ENCODE measurements around the gene TRPV3. TPM values are rescaled to one million over a fixed set of nuclear protein-coding genes. Genes with fewer than 3 reads are reported as not detected.

The TRPV3 gene
- total RNA-seq, 1 donor from 2014 or later: not detected

DNA sequence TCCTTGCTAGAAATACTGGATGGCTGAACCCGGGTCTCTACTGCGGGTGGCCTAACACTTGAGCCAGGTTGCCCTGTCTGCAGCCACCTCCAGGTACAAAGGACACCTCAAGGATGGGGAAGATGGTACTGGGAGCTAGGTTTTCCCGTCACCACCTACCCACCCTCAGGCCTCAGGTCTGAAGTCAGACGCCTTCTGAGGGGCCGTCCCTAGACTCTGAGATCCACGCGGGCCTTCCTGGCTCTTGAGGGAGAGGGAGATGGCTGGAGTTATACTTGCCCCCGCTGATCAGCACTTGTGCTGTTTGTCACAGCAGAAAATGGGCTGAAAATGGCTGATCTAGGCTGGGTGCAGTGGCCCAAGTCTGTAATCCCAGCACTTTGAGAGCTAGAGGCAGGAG is 10.6 kb downstream of the TRPV3 start:
- no peak for DNase-seq (ENCODE audit: low read depth, low spot score)

DNA sequence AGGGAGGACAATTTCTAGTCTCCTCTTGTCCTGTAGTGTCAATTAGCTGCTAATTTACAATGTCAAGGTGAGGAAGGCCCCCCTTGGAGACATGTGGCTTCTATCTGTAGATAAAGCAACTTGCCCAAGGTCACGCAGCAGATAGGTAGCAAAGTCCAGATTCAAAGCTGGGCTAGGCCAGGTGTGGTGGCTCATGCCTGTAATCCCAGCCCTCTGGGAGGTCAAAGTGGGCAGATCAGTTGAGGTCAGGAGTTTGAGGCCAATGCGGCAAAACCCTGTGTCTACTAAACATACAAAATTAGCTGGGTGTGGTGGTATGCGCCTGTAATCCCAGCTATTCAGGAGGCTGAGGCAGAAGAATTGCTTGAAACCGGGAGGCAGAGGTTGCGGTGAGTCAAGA is 11.1 kb downstream of the TRPV3 start:
- no peak for DNase-seq (ENCODE audit: low read depth, low spot score)

DNA sequence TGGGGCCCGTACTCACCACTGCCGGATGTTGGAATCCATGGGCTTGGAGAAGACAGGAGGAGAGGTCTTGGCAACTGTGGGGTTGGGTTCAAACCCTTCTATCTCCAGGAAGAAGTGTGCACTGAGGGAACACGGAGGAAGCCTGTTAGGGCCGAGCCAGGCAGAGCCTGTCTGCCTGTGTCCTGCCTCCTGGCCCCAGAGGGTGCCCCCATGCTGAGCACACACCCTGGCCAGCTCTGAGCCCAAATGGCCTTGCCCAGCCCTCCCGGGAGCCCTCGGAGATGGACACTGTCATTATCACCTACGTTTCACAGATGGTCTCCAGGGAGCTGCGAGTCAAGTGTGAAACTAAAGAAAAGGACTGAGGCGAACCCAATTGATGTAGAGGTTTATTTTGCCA is 12.5 kb downstream of the TRPV3 start:
- DNase-seq (ENCODE audit: low read depth, low spot score): no peak

DNA sequence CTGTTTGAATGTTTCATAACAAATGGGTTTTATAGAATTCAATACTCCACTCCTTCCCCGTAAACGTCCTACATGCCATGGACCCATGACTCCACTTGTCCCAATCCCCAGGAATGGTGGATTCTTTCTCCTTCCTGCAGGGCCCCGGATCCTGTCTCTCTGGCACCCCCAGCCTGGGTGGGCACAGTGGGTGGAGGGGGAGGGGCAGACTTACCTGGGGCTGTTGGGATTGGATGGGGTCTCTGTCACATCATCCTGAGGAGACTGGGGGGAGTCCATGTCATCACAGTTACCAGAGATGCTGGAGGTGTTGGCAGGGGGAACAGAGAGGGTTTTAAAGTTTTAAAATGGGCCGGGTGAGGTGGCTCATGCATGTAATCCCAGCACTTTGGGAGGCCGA is 13.2 kb downstream of the TRPV3 start:
- DNase-seq (ENCODE audit: low read depth, low spot score): no peak

DNA sequence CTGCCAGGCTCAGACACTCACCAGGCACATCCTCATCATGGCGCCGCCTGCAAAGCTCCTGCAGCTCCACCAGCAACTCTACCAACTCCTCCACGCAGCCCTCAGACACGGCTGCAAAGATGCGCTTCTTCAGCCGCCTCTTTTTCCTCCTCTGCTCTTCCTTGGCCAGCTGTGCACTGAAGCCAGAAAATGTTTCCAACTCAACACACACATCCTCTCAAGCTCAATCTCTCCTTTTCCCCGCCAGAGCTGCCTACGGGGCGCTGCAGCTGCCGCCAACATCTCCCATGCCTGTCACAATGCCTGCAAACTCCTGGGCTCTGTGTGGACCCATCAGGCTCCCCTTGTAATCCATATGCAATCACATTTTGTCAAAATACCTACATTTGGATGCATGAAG is 14.2 kb downstream of the TRPV3 start:
- DNase-seq (ENCODE audit: low read depth, low spot score): no peak

DNA sequence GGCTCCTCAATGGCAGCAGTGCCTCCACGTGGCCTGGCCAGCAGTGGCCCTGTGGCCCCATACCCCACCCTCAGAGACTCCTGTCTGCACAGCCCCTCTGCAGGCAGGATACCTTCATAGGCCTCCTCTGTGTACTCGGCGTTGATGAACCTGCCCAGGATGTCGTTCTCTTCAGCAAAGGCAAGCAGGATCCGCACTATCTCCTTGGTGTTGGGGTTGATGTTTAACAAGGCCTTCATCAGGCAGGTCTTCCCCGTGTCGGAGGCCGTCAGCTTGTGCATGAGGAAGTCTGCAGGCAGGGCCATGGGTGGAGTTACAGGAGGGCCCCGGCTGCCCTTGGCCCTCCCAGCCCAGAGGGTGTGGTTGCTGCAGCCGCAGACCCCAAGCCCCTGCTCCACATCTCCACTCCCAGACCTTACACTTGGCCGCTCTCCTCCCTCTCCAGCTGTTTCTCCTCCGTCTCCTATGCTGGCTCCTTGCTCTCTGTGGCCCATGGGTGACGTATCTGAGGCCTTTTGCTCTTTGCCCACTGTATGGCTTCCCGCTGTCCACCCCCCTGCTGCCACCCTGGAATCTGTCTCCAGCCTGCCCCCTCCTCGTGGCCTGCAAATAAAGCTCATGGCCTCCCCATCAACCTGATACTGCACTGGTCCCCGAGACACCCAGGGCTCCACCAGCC is 15.1 kb downstream of the TRPV3 start:
- DNase-seq (ENCODE audit: low read depth, low spot score): no peak

DNA sequence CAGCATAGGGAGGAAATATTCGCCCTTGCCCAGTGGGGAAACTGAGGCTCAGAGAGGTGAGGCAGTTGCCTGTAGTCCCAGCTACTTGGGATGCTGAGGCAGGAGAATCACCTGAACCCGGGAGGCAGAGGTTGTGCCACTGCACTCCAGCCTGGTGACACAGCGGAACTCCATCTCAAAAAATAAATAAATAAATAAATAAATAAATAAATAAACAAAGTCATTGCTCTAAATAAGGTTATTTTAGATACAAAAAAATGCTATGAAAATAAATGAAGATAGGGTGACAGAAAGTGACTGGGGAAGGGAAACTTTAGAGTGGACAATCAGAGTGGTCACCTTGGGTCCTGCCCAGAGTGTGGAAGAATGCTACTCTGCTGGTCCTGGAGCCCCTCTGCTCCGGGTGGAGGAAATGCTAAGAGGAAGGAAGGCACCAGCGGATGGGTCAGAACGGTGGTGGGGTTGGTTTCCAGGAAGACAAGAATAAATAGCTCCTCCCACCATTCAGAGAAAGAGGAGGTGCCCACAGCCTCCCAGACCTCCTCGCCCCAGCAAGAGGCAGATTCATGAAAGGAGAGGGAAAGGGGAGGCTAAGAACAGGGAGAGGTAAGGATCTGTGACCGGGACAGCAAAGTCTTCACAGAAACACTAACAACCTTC is 17.6 kb downstream of the TRPV3 start:
- DNase-seq (ENCODE audit: low read depth, low spot score): no peak

DNA sequence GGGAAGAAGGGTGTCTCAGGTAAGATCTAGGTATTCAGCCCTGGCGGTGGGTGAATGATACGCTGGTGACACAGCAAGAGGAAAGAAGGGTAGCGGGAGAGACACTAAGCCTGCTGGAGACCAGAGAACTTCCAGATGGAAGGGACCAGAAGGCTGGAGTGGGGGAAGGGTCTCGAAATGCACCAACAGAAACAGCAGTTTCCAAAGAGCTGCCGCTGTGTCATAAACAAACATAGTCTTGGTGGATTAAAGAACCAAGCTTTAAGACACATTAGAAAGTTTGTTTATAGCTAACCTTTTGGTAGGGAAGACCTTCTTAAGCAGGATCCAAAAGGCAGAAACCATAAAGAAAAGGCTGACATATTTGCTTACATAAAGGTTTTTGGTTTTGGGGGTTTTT is 20.9 kb downstream of the TRPV3 start:
- DNase-seq (ENCODE audit: low read depth, low spot score): no peak

DNA sequence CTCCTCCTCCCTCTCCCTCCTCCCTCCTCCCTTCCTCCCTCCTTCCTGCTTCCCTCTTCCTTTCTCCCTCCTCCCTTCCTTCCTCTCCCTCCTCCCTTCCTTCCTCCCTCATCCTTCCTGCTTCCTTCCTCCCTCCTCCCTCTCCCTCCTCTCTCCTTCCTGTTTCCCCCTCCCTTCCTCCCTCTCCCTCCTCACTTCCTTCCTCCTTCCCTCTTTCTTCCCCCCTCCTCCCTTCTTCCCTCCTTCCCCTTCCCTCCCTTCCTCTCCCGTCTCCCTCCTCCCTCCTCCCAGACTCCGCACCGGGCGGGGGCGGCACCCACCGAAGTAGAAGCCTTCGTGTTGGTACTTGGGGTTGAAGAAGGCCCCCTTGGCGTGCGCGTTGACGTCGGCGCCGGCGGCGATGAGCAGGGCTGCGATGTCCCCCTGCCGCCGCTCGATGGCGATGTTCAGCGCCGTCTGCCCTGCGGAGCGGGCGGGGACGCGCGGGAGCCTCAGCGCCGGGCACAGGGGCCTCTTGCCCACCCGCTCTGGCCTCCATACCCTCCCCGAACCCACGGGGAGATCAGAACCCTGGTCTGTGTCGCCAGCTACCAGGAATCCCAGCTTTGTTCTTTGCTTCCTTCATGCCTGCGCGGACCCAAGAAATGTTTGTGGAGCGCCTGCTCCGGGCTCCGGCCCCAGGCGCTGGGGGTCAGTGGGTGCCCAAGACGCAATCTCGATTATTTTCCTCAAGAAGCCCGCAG is 22.2 kb downstream of the TRPV3 start:
- DNase-seq (ENCODE audit: low read depth, low spot score): no peak

DNA sequence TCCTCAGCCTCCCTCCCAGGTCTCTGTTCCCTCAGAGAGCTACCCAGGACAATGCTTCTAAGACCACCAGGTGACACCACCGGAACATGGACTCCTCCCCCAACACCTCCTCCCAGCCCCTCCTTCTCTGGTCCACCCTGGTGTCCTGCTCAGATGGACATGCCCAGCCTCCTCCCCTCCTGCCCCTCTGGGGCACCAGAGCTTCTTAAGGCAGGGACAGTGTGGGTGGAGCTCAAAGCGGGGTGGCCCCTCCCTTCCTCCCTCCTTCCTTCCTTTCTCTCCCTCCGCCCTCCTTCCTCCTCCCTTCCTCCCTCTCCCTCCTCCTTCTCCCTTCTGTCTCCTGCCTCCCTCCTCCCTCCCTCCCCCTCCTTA is 22.7 kb downstream of the TRPV3 start:
- no peak for DNase-seq (ENCODE audit: low read depth, low spot score)

DNA sequence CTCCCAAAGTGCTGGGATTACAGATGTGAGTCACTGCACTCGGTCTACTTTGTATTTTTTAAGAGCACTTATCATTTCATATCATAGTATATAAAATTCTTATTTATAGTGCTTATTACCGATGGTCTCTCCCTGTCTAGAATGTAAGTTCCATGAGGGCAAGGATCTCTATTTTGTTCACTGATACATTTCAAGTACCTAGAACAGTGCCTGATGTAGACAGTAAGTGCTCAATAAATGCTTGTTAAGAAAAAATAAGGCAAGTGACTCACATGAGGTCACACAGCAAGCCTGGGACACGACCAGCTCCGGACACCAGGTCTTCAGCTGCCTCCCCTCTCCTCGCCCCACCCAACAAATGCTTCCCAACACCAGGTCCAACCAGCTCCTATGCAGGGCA is 23.9 kb downstream of the TRPV3 start:
- no peak for DNase-seq (ENCODE audit: low read depth, low spot score)

DNA sequence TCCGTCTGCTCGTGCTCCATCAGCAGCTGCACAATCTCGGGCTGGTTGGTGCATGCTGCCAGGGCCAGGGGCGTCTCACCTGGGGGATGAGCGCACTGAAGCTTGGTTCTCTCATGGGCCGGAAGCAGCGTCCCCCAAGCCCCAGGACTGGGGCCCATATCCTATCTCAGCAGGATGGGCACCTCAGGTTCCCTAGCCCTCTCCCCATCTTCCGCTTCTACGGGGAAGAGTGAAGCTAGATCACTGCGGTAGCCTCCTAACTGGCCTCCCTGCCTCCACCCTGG is 24.8 kb downstream of the TRPV3 start:
- DNase-seq (ENCODE audit: low read depth, low spot score): no peak

DNA sequence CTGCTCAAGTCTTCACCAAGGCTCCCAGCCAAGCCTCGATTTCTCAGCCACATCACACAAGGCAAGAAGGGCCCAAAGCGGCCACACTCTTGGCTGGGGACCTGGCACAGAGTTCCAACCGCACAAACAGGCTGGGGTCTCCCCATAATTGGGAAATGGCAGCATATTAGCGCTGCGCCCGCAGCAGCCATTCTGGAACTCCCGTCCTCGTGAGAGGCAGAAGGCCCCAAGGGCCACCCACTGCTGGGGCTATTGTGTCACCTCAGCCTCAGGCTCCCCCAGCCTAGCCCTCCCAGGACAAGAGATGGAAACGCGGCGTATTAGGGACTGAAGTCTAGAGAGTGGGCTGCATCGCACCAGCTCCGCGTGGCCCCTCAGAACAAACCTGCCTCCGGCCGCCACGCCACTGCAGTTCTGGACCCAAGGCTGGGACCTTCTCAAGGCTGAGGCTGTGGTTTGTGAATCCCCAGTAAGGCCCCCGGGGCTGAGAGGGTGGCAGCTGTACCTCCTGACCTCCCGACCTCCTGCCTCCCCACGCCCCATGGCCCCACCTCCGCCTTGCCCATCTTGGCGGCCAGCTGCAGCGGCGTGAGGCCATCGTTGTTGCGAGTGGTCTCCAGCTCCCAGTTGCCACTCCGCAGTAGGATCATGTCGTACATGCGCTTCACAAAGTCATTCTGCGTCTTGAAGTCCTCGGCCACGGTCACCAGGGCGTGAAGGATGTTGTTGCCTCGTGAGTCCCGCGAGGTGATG is 25.3 kb downstream of the TRPV3 start:
- DNase-seq (ENCODE audit: low read depth, low spot score): no peak

DNA sequence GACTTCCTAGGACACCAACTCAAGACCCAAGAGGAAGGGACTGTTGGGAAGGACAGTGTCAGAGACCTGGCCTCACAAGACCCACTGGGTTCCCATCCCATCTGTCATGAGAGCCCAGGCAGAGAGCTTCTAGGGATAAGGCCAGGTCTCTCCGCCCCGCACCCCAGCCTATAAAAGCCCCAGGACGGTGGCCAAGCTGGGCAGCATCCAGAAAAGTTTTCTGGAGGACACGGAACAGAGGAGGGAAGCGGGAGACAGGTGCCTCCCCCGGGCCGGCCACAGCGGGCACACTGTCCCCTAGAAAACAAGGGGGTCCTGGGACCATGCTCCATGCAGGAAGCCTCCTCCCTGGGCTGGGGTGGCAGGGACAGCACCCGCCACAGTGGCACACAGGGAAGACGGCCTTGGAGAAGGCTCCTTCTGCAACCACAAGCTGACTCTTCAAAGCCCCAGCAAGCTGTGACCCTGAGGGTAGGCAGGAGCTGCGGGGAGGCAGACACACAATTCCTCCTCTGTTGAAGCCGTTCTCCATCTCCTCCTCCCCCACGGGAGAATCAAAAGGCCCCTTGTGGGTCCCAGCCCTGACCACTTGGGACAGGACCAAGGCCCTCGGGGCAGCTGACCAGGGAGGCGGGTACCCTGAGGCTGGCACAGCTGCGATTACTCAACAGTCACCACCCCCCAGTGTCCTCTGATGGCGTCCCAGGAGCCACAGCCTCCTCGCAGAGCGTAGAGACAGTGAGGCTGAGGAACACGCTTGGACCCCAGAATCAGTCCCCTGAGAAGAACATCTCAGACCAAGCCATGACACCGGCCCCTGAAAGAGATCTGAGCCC is 26.1 kb downstream of the TRPV3 start:
- no peak for DNase-seq (ENCODE audit: low read depth, low spot score)

DNA sequence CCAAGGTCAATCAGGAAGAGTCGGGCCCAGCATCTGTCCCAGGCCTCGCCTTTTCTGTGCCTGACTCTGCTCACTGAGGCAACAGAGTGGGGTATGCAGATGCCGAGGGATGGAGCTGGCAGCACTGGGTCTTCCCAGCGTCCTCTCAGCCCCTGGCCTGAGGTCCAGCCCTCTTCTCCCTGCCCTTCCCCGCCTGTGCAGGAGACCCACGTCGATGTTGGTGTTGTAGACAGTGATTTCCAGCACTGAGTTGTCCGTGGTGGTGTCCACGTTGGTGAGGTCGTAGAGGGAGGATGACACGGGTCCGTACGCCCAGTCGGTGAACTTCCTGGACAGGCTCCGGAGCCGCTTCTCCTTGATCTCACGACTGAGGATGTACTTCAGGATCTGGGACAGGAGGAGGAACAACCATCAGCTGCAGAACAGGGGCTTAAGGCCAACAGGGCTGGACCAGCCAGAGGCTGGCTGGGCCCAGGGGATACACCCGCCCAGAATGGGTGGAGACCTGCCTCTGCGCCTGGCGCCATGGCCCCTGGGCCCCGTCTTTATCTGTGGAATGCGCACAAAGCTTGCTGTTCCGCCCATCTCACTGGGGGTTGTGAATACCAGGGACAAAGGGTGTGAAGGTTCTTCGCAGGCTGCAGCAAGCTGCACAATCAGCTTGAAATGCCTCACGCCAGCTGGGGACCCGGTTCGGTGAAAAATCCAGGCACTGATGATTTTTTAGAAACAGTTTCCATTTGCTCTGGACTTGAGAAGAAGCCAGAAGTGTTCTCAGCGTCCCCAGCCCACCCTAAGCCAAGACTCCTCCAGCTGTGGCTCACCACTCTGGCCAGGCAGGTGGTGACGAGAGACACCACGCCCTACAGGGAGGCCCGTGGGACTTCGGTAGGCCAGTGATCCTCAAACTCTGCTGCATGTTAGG is 27.5 kb downstream of the TRPV3 start:
- no peak for DNase-seq (ENCODE audit: low read depth, low spot score)

DNA sequence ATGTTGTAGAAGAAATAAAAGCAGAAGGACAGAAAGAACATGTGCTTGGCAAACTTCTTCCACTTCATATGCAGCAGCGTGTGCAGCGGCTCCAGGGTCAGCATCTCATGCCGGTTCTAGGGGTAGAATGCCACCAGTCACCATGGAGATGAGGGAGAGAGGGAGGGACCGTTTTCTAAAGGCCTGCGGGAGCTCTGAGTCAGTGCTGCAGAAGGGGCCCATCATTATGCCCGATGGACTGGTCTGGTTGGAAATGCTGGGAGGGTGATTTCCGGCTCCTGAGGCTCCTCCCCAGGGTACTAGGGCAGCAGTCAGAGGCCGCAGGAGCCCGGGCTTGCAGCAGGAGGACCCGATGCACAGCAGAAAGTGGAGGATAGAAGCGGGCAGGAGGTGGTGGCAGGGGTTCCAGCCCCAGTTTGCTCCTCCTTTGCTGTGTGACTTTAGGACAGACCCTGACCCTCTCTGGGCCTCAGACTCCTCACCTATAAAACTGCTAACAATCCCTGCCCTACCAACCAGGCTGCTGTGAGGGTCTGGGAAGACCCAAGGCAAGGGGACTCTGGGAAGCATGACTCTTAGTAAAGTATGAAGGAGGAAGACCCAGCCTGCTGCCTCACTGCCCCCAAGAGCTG is 28.6 kb downstream of the TRPV3 start:
- DNase-seq (ENCODE audit: low read depth, low spot score): no peak

DNA sequence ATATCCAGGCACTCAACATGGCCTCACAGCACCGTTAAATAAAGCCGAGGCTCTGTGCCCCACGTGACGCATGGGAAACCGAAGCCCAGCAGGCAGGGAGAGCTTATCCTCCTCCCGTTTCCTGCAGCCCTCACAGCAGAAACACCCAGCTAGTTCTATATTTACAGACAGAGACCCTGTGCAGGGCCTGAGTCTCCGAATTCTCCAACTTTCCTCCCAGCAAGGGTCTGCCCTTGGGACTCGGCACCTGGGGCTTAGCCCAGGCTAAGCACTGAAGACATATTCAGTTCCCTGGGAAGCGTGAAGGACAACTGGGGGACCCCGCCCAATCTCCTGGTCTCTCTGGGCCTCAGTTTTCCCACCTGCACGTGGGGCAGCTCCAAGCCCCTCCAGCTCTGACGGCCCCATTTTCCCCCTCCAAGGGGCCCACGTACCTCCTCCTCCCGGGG is 29.2 kb downstream of the TRPV3 start:
- no peak for DNase-seq (ENCODE audit: low read depth, low spot score)

DNA sequence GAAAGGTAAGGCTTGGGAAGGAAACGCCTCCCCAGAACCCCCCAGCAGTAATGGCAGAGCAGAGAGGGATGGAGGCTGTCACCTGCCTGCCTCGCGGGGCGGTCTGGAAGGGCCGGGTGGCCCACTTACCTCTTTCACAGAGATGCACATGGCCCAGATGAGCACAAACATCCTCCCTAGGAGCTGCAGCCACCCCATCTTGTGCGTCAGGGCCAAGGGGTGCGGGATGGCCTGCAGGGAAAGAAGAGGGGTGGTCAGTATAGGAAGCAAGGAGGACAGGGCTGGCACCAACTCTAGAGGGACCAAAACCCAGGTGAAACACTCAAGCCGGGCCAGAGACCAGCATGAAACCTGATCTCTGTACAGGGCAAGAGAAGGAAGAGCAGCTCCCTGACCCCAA is 29.7 kb downstream of the TRPV3 start:
- DNase-seq (ENCODE audit: low read depth, low spot score): no peak

DNA sequence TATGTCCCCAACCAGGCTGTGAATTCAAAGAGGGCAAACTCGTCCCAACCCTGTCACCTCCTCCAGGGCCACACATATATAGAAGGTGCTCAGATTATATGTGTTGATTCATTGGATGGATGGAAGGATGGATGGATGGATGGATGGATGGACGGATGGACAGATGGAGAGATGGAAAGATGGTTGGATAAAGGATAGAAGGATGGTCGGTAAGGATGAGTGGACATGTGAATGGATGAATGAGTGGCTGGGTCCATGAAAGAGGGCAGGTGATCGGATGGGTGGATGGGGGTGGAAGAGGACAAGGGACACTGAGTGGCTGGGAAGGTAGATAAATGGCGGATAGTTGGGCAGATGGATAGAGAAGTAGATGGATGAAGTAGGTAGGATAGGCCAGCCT is 30.1 kb downstream of the TRPV3 start:
- DNase-seq (ENCODE audit: low read depth, low spot score): no peak

DNA sequence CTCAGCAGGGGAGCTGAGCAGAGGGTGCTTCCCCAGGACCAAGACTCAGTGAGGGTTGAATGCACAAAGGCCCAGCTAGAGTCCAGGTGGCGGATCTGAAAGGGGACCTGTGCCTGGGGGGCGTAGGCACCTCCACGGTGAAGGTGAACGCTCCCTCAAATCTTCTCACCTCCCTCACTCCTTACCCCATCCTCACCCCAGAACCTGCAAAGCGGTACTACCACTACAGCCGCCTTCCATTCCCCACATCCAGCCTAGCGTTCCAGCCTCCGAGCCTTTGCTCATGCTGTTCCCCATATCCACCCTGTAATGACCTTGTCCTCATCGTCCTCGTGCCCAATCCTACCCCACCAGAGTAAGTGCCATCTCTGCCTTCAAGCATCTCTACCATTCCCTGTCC is 30.6 kb downstream of the TRPV3 start:
- no peak for DNase-seq (ENCODE audit: low read depth, low spot score)

Data from pulmonary artery endothelial cell (primary cell).